SK-N-SH (cell line): Measurements from ENCODE around the gene RPA1. TPM values are rescaled to one million over a fixed set of nuclear protein-coding genes. Genes with fewer than 3 reads are reported as not detected.

Source experiments
- CTCF ChIA-PET: fragments of 300-600, 350-600 bp; formaldehyde crosslinking; extraction: SDS; loops from one replicate; lab custom pipeline; 2021; lab: Yijun Ruan, JAX
- POLR2A ChIA-PET: fragments of 350-600 bp; sonication (Branson Sonifier 250); formaldehyde crosslinking; extraction: SDS; loops from one replicate; lab custom pipeline; 2020; ENCODE audit warnings: antibody characterized with exemption, inconsistent platforms; lab: Yijun Ruan, JAX
- DNase-seq: peaks from one replicate; pipeline ENCODE4 v3.0.0; 2012
- H2AFZ ChIP-seq: fragments of 200-600 bp; sonication (generic); 2 replicates; pipeline ENCODE4 v1.8.1; 2016; ENCODE audit warnings: antibody characterized with exemption, mild to moderate bottlenecking, low read depth
- H3F3A ChIP-seq: fragments of 200-600 bp; sonication (generic); replicated peaks from 2 replicates; pipeline ENCODE3; 2016; ENCODE audit warnings: antibody characterized with exemption, mild to moderate bottlenecking; ENCODE audit not compliant: insufficient read depth
- H3K27ac ChIP-seq, 2 experiments: fragments of 200-500 bp in 1 of 2; fragments of 200-600 bp in 1 of 2; sonication (Bioruptor generic) in 1 of 2; sonication (generic), shearing (Covaris generic) in 1 of 2; 2 replicates each; pipeline versions ENCODE4 v1.5.1 to v1.6.1; 2014 to 2016; ENCODE audit warnings: low read depth in 2 of 2, inconsistent platforms in 1 of 2, low read length in 1 of 2, mild to moderate bottlenecking in 1 of 2, mixed read lengths in 1 of 2
- H3K27me3 ChIP-seq: fragments of 200-600 bp; sonication (generic), shearing (Covaris generic); 2 replicates; pipeline ENCODE4 v1.6.1; 2016; ENCODE audit warnings: mixed run types; ENCODE audit not compliant: insufficient read depth
- H3K36me3 ChIP-seq, 2 experiments: fragments of 200-500 bp in 1 of 2; fragments of 200-600 bp in 1 of 2; sonication (Bioruptor generic) in 1 of 2; sonication (generic) in 1 of 2; replicated peaks in 1 of 2; 2 replicates each; pipeline versions ENCODE3 to v1.5.1; 2014 to 2016; ENCODE audit warnings: low read length in 1 of 2, mild to moderate bottlenecking in 1 of 2; ENCODE audit not compliant: insufficient read depth in 2 of 2, control insufficient read depth in 1 of 2
- H3K4me1 ChIP-seq, 2 experiments: fragments of 200-500 bp in 1 of 2; fragments of 200-600 bp in 1 of 2; sonication (Bioruptor generic) in 1 of 2; sonication (generic), shearing (Covaris generic) in 1 of 2; 2 replicates each; pipeline versions ENCODE4 v1.5.1 to v1.6.1; 2014 to 2016; ENCODE audit warnings: low read depth in 1 of 2, low read length in 1 of 2, mixed run types in 1 of 2; ENCODE audit not compliant: insufficient read depth in 2 of 2, control insufficient read depth in 1 of 2
- H3K4me2 ChIP-seq: fragments of 200-600 bp; sonication (generic), shearing (Covaris generic); 2 replicates; pipeline ENCODE4 v1.6.1; 2017; ENCODE audit warnings: mixed run types
- H3K4me3 ChIP-seq, 2 experiments: fragments of 200-500 bp in 1 of 2; fragments of 200-600 bp in 1 of 2; sonication (Bioruptor generic) in 1 of 2; sonication (generic), shearing (Covaris generic) in 1 of 2; 2 replicates each; pipeline versions ENCODE4 v1.5.1 to v1.8.1; 2014 to 2016; ENCODE audit warnings: low read depth in 2 of 2, inconsistent platforms in 1 of 2, low read length in 1 of 2, mild to moderate bottlenecking in 1 of 2, mixed read lengths in 1 of 2, moderate library complexity in 1 of 2
- H3K79me2 ChIP-seq: fragments of 200-600 bp; sonication (generic); 2 replicates; pipeline ENCODE4 v1.8.1; 2017; ENCODE audit warnings: mild to moderate bottlenecking; ENCODE audit not compliant: insufficient read depth
- H3K9ac ChIP-seq: fragments of 200-600 bp; sonication (generic); 2 replicates; pipeline ENCODE4 v1.6.1; 2017; ENCODE audit warnings: mixed run types
- H3K9me2 ChIP-seq: fragments of 200-600 bp; sonication (generic); 2 replicates; pipeline ENCODE4 v1.6.1; 2017; ENCODE audit warnings: mixed run types
- H3K9me3 ChIP-seq: fragments of 200-600 bp; sonication (generic); 2 replicates; pipeline ENCODE4 v1.6.1; 2017; ENCODE audit warnings: mixed run types, mild to moderate bottlenecking, moderate library complexity
- H4K20me1 ChIP-seq: fragments of 200-600 bp; sonication (generic); 2 replicates; pipeline ENCODE4 v1.6.1; 2017; ENCODE audit warnings: mild to moderate bottlenecking, mixed run types; ENCODE audit not compliant: insufficient read depth
- CHD2 ChIP-seq: fragments of 150-350 bp; IDR thresholded peaks from 2 replicates; pipeline ENCODE4 v1.6.1; 2018; ENCODE audit warnings: low read length; ENCODE audit not compliant: partially characterized antibody
- CTCF ChIP-seq: fragments of 200-600 bp; sonication (generic); IDR thresholded peaks from 2 replicates; pipeline ENCODE4 v1.6.1; 2017; ENCODE audit warnings: antibody characterized with exemption, mild to moderate bottlenecking, moderate library complexity
- EZH2phosphoT487 ChIP-seq: fragments of 200-600 bp; sonication (generic); IDR thresholded peaks from 2 replicates; pipeline ENCODE4 v1.6.1; 2017; ENCODE audit warnings: low read depth, mixed run types, mild to moderate bottlenecking, antibody characterized with exemption, moderate library complexity, borderline replicate concordance
- FOSL2 ChIP-seq: IDR thresholded peaks from 2 replicates; pipeline ENCODE4 v1.4.0; 2012; ENCODE audit warnings: low read depth, mild to moderate bottlenecking, moderate library complexity, borderline replicate concordance
- MAX ChIP-seq: IDR thresholded peaks from 2 replicates; pipeline ENCODE4 v1.4.0; 2012; ENCODE audit warnings: low read depth
- MXI1 ChIP-seq: IDR thresholded peaks from 2 replicates; pipeline ENCODE4 v1.6.1; 2012; ENCODE audit warnings: mild to moderate bottlenecking, low read depth, low read length, improper control_type of control experiment
- NRF1 ChIP-seq: IDR thresholded peaks from 2 replicates; pipeline ENCODE4 v1.6.1; 2012; ENCODE audit warnings: low read depth, mild to moderate bottlenecking, low read length
- RXRA ChIP-seq: IDR thresholded peaks from 2 replicates; pipeline ENCODE4 v1.4.0; 2012; ENCODE audit warnings: low read depth, mild to moderate bottlenecking, borderline replicate concordance
- SMC3 ChIP-seq: IDR thresholded peaks from 2 replicates; pipeline ENCODE4 v1.6.1; 2012; ENCODE audit warnings: low read depth, low read length, improper control_type of control experiment
- YY1 ChIP-seq: IDR thresholded peaks from 2 replicates; pipeline ENCODE4 v1.4.0; 2012; ENCODE audit warnings: low read depth, mild to moderate bottlenecking
- WGBS: methylation state at CpG from one replicate; pipeline ENCODE4 v1.1.6; 2017; ENCODE audit warnings: low lambda C conversion rate; 5-methylcytosine and 5-hydroxymethylcytosine counted together
- polyA plus RNA-seq, 3 experiments: library from polyadenylated mRNA; depleted of rRNA; stranded (reverse); fragments of >200 nt; gene quantifications; 2 replicates each; pipeline ENCODE4 v1.2.3, GENCODE V29; 2012
- TF ChIP-seq, protein P1 (sequence below): IDR thresholded peaks from 2 replicates; pipeline ENCODE4 v1.4.0; 2012; ENCODE audit warnings: low read depth, borderline replicate concordance
- TF ChIP-seq, protein P2 (sequence below): fragments of 150-350 bp; IDR thresholded peaks from 2 replicates; pipeline ENCODE4 v1.6.1; 2017; ENCODE audit warnings: antibody characterized with exemption, low read length, low read depth, borderline replicate concordance

RPA1 gene
- polyA plus RNA-seq, 1 of the 3 experiments (the other 2 are of a cell fraction) = 47.2 TPM

DNA sequence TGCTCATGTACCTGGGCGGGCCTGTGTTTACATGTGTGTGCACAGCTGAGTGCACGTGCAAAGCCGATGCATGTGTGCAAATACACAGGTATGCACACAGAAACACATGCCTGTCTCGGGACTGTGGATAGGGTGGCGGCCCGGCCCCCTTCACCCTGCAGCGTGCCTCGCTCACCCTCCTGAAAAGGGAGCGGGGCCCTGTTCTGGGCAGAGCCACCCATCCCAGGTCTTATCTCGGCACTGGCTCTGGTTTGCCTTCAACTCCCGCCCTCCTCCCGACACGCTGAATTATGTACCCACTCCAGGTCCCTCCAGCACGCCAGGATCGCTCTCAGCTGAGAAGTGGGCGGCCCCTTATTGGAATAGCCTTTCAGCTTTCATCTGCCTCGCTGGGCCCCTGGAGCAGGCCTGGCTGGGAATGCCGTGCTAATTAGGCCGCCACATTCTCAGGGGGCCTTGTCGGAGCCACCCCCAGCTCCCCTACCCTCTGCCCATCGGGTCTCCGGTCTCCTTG lies 117.5 kb downstream of the RPA1 start:
- ChIA-PET CTCF (interaction anchor here (1.0 kb wide), 1 partner anchor 78 kb away, joined by 4 read pairs; the partner anchor contains the start of gene RTN4RL1), POLR2A (interaction anchor here (0.6 kb wide), 1 partner anchor 15 kb away, joined by 3 read pairs; no protein-coding TSS in a partner anchor)
- H3K27ac ChIP-seq = no peak overlapping the region
- no peak overlapping the region for H2AFZ ChIP-seq
- no peaks in the 10 kb centered on the region for H3K27me3 ChIP-seq
- H4K20me1 ChIP-seq = no peaks in the 10 kb centered on the region
- H3F3A ChIP-seq = no peaks in the 10 kb centered on the region
- H3K9ac ChIP-seq = no peak overlapping the region
- no peaks in the 10 kb centered on the region for H3K9me3 ChIP-seq
- TF ChIP-seq SMC3 = no peak
- TF ChIP-seq EZH2phosphoT487 = no peak
- no peak for TF ChIP-seq NRF1
- no peak for TF ChIP-seq MXI1
- TF ChIP-seq CHD2 = no peak
- TF ChIP-seq FOSL2 = no peak
- no peak for TF ChIP-seq CTCF
- TF ChIP-seq, protein P1, sequence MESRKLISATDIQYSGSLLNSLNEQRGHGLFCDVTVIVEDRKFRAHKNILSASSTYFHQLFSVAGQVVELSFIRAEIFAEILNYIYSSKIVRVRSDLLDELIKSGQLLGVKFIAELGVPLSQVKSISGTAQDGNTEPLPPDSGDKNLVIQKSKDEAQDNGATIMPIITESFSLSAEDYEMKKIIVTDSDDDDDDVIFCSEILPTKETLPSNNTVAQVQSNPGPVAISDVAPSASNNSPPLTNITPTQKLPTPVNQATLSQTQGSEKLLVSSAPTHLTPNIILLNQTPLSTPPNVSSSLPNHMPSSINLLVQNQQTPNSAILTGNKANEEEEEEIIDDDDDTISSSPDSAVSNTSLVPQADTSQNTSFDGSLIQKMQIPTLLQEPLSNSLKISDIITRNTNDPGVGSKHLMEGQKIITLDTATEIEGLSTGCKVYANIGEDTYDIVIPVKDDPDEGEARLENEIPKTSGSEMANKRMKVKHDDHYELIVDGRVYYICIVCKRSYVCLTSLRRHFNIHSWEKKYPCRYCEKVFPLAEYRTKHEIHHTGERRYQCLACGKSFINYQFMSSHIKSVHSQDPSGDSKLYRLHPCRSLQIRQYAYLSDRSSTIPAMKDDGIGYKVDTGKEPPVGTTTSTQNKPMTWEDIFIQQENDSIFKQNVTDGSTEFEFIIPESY = no peak
- no peak for TF ChIP-seq YY1
- TF ChIP-seq MAX = no peak
- no peak for TF ChIP-seq RXRA
- TF ChIP-seq, protein P2, sequence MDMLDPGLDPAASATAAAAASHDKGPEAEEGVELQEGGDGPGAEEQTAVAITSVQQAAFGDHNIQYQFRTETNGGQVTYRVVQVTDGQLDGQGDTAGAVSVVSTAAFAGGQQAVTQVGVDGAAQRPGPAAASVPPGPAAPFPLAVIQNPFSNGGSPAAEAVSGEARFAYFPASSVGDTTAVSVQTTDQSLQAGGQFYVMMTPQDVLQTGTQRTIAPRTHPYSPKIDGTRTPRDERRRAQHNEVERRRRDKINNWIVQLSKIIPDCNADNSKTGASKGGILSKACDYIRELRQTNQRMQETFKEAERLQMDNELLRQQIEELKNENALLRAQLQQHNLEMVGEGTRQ = no peak
- H3K36me3 ChIP-seq = no peaks in the 10 kb centered on the region
- DNase-seq = peak; percentile 66
- 84% methylated on average over 19 of the region's 22 CpGs for WGBS
- H3K4me3 ChIP-seq = no peak overlapping the region
- peaks cover 0 to 16% of the 10 kb centered on the region in 2 experiments; a peak in 1 of 4 replicates for H3K4me1 ChIP-seq
- H3K9me2 ChIP-seq = no peaks in the 10 kb centered on the region
- no peak overlapping the region for H3K4me2 ChIP-seq
- H3K79me2 ChIP-seq = no peaks in the 10 kb centered on the region
